IMR-90 (cell line): Measurements from ENCODE around the gene CARD19. TPM values are rescaled to one million over a fixed set of nuclear protein-coding genes. Genes with fewer than 3 reads are reported as not detected.

Experiments
- ATAC-seq: fragments of 200-7000 bp; cut with Tn5 transposase; 2 replicates; pipeline ENCODE4 v1.9.1; 2020; ENCODE audit warnings: low read depth, mild to moderate bottlenecking, moderate library complexity
- BruUV-seq: library from RNA; stranded (reverse); fragments of 400-500 nt; replicated peaks from 2 replicates; lab custom pipeline; 2021; lab: Mats Ljungman, UMichigan
- CTCF ChIA-PET: fragments of 300-600 bp; formaldehyde crosslinking; extraction: SDS; loops from one replicate; lab custom pipeline; 2021; ENCODE audit warnings: antibody characterized with exemption; lab: Yijun Ruan, JAX
- POLR2A ChIA-PET: fragments of 300-600 bp; sonication (Branson Sonifier 250); formaldehyde crosslinking; loops from one replicate; lab custom pipeline; 2022; ENCODE audit warnings: antibody characterized with exemption; ENCODE audit not compliant: unreplicated experiment; lab: Charles Lee
- DNase-seq: peaks from one replicate; pipeline ENCODE4 v3.0.0; 2013
- H2AFZ ChIP-seq: replicated peaks from 2 replicates; pipeline ENCODE3; 2013; ENCODE audit warnings: low read length, mild to moderate bottlenecking; ENCODE audit not compliant: poor library complexity
- H2AK5ac ChIP-seq: 2 replicates; pipeline ENCODE4 v1.6.1; 2013; ENCODE audit warnings: low read depth, low read length, inconsistent platforms
- H2AK9ac ChIP-seq: replicated peaks from 2 replicates; pipeline ENCODE3; 2013; ENCODE audit warnings: mild to moderate bottlenecking, low read depth, low read length, moderate library complexity; ENCODE audit not compliant: poor library complexity
- H2BK120ac ChIP-seq: 2 replicates; pipeline ENCODE4 v1.6.1; 2013; ENCODE audit warnings: low read depth, low read length, inconsistent platforms
- H2BK15ac ChIP-seq: 3 replicates; pipeline ENCODE4 v1.6.1; 2013; ENCODE audit warnings: low read depth, low read length, inconsistent platforms
- H2BK20ac ChIP-seq: 2 replicates; pipeline ENCODE4 v1.6.1; 2013; ENCODE audit warnings: low read depth, mild to moderate bottlenecking, inconsistent platforms, low read length, moderate library complexity
- H2BK5ac ChIP-seq: 2 replicates; pipeline ENCODE4 v1.6.1; 2013; ENCODE audit warnings: mild to moderate bottlenecking, low read depth, low read length, inconsistent platforms; ENCODE audit not compliant: poor library complexity, severe bottlenecking
- H3K14ac ChIP-seq: replicated peaks from 2 replicates; pipeline ENCODE4 v1.6.1; 2013; ENCODE audit warnings: low read depth, low read length, inconsistent platforms
- H3K18ac ChIP-seq: 2 replicates; pipeline ENCODE4 v1.6.1; 2013; ENCODE audit warnings: low read depth, low read length, control low read depth
- H3K23ac ChIP-seq: 2 replicates; pipeline ENCODE4 v1.6.1; 2013; ENCODE audit warnings: low read depth, low read length, inconsistent platforms
- H3K27ac ChIP-seq: 2 replicates; pipeline ENCODE4 v1.5.1; 2013; ENCODE audit warnings: mild to moderate bottlenecking, control low read depth, low read length; ENCODE audit not compliant: insufficient read depth
- H3K27me3 ChIP-seq: 2 replicates; pipeline ENCODE4 v1.6.1; 2013; ENCODE audit warnings: low read length; ENCODE audit not compliant: control insufficient read depth, insufficient read depth
- H3K36me3 ChIP-seq: 2 replicates; pipeline ENCODE4 v1.6.1; 2013; ENCODE audit warnings: low read length, mixed read lengths; ENCODE audit not compliant: control insufficient read depth, insufficient read depth
- H3K4ac ChIP-seq: 2 replicates; pipeline ENCODE4 v1.6.1; 2013; ENCODE audit warnings: low read depth, low read length, inconsistent platforms
- H3K4me1 ChIP-seq: 2 replicates; pipeline ENCODE4 v1.6.1; 2013; ENCODE audit warnings: low read length, mixed read lengths; ENCODE audit not compliant: control insufficient read depth, insufficient read depth
- H3K4me2 ChIP-seq: 2 replicates; pipeline ENCODE4 v1.6.1; 2013; ENCODE audit warnings: low read depth, mild to moderate bottlenecking, control low read depth, low read length, moderate library complexity
- H3K4me3 ChIP-seq: 2 replicates; pipeline ENCODE4 v1.5.1; 2013; ENCODE audit warnings: low read depth, mild to moderate bottlenecking, control low read depth, low read length, moderate library complexity; ENCODE audit not compliant: insufficient read depth
- H3K56ac ChIP-seq: 2 replicates; pipeline ENCODE4 v1.6.1; 2013; ENCODE audit warnings: low read length, inconsistent platforms; ENCODE audit not compliant: insufficient read depth; ENCODE audit errors: extremely low read depth
- H3K79me1 ChIP-seq, 2 experiments: 2 replicates each; pipeline ENCODE4 v1.6.1; 2013; ENCODE audit warnings: low read length in 2 of 2, inconsistent platforms in 1 of 2, low read depth in 1 of 2
- H3K9ac ChIP-seq: 2 replicates; pipeline ENCODE4 v1.6.1; 2013; ENCODE audit warnings: low read depth, low read length, control low read depth
- H3K9me1 ChIP-seq: 2 replicates; pipeline ENCODE4 v1.6.1; 2013; ENCODE audit warnings: low read length, inconsistent platforms; ENCODE audit not compliant: insufficient read depth
- H3K9me3 ChIP-seq: 2 replicates; pipeline ENCODE4 v1.6.1; 2013; ENCODE audit warnings: low read length; ENCODE audit not compliant: control insufficient read depth, insufficient read depth
- H4K20me1 ChIP-seq: 2 replicates; pipeline ENCODE4 v1.6.1; 2013; ENCODE audit warnings: low read length, inconsistent platforms; ENCODE audit not compliant: insufficient read depth
- H4K5ac ChIP-seq: 2 replicates; pipeline ENCODE4 v1.6.1; 2013; ENCODE audit warnings: mild to moderate bottlenecking, low read depth, low read length, control low read depth
- H4K8ac ChIP-seq, 2 experiments: 2 replicates each; pipeline ENCODE4 v1.6.1; 2013; ENCODE audit warnings: low read depth in 2 of 2, low read length in 2 of 2, control low read depth in 1 of 2, inconsistent platforms in 1 of 2
- H4K91ac ChIP-seq: 2 replicates; pipeline ENCODE4 v1.6.1; 2013; ENCODE audit warnings: low read depth, low read length, inconsistent platforms; ENCODE audit not compliant: insufficient read depth
- BHLHE40 ChIP-seq: fragments of 150-350 bp; IDR thresholded peaks from 2 replicates; pipeline ENCODE4 v1.6.1; 2016; ENCODE audit warnings: mild to moderate bottlenecking, low read depth, low read length
- CEBPB ChIP-seq: IDR thresholded peaks from 2 replicates; pipeline ENCODE4 v1.6.1; 2012; ENCODE audit warnings: low read depth, low read length, improper control_type of control experiment
- CHD1 ChIP-seq: IDR thresholded peaks from 2 replicates; pipeline ENCODE4 v1.6.1; 2012; ENCODE audit warnings: low read depth, low read length, improper control_type of control experiment
- MAZ ChIP-seq: IDR thresholded peaks from 2 replicates; pipeline ENCODE4 v1.6.1; 2012; ENCODE audit warnings: low read depth, mild to moderate bottlenecking, low read length, improper control_type of control experiment, moderate library complexity, borderline replicate concordance
- MXI1 ChIP-seq: IDR thresholded peaks from 2 replicates; pipeline ENCODE4 v1.6.1; 2012; ENCODE audit warnings: low read depth, mild to moderate bottlenecking, low read length, moderate library complexity, borderline replicate concordance
- POLR2A ChIP-seq: IDR thresholded peaks from 2 replicates; pipeline ENCODE4 v1.6.1; 2012; ENCODE audit warnings: mild to moderate bottlenecking, low read depth, low read length
- RAD21 ChIP-seq: IDR thresholded peaks from 2 replicates; pipeline ENCODE4 v1.6.1; 2012; ENCODE audit warnings: low read length, improper control_type of control experiment
- SMC3 ChIP-seq: fragments of 150-350 bp; IDR thresholded peaks from 2 replicates; pipeline ENCODE4 v1.6.1; 2016; ENCODE audit warnings: low read depth, mild to moderate bottlenecking, antibody characterized with exemption, low read length, moderate library complexity
- WGBS, 2 experiments: methylation state at CpG; one replicate each; pipeline versions ENCODE4 v1.1.5 to v1.1.7; 2013; ENCODE audit warnings: missing lambda C conversion rate in 2 of 2; ENCODE audit not compliant: insufficient read length in 1 of 2; ENCODE audit errors: extremely low coverage in 2 of 2; 5-methylcytosine and 5-hydroxymethylcytosine counted together
- dilution Hi-C: fragments of 300-500 bp; cut with HindIII; formaldehyde crosslinking; loops from one replicate; pipeline ENCODE4 v1.14.3; 2018; ENCODE audit warnings: low sequenced_read_pairs; ENCODE audit not compliant: unreplicated experiment
- in situ Hi-C: fragments of 300-500 bp; cut with MboI; formaldehyde crosslinking; loops from 3 replicates; pipeline ENCODE4 v1.14.3; 2019; ENCODE audit warnings: low sequenced_read_pairs, inconsistent platforms, mixed read lengths
- intact Hi-C: fragments of 100-400 bp; cut with micrococcal nuclease; formaldehyde crosslinking; loops from 2 replicates; pipeline ENCODE4 v1.10.0; 2022
- polyA plus RNA-seq, 3 experiments: library from polyadenylated mRNA; depleted of rRNA; stranded (reverse); fragments of >200 nt; gene quantifications; 2 replicates each; pipeline ENCODE4 v1.2.3, GENCODE V29; 2012; ENCODE audit warnings: low replicate concordance in 1 of 3
- total RNA-seq: library from RNA; depleted of rRNA; stranded (reverse); fragments of >200 nt; gene quantifications from 2 replicates; pipeline ENCODE4 v1.2.3, GENCODE V29; 2012
- TF ChIP-seq, protein P1 (sequence below): fragments of 150-350 bp; IDR thresholded peaks from 2 replicates; pipeline ENCODE4 v1.6.1; 2017; ENCODE audit warnings: mild to moderate bottlenecking, antibody characterized with exemption, low read length, low read depth
- TF ChIP-seq, protein P2 (sequence below): fragments of 150-350 bp; IDR thresholded peaks from 2 replicates; pipeline ENCODE4 v1.6.1; 2016; ENCODE audit warnings: low read depth, mild to moderate bottlenecking, low read length, moderate library complexity, borderline replicate concordance

The CARD19 gene
- total and polyA plus RNA-seq, 2 of the 4 experiments (the other 2 are of a cell fraction), result 17.4 to 111 TPM

- Histone ChIP-seq H2AK9ac (peak within 1 kb of the TSS; percentile 97), H3K79me1 (peaks cover 16 to 38% of the 10 kb centered on the region in 2 experiments), H3K14ac (peak within 1 kb of the TSS; percentile 90), H3K56ac (peak within 1 kb of the TSS; percentile 36), H2AFZ (peak within 1 kb of the TSS; percentile 96), H3K9me3 (0 out of 2 replicates have a peak, but pooled peaks cover 3% of the 10 kb centered on the region), H3K9ac (peak within 1 kb of the TSS; percentile 81), H2BK20ac (peak within 1 kb of the TSS; percentile 87), H3K27me3 (no peaks in the 10 kb centered on the region), H3K27ac (peak within 1 kb of the TSS; percentile 84), H2BK5ac (peak within 1 kb of the TSS; percentile 88), H2AK5ac (peak within 1 kb of the TSS; percentile 93), H3K9me1 (peaks cover 10% of the 10 kb centered on the region; the same call in 1 of the 2 replicates), H3K4me1 (peaks cover 30% of the 10 kb centered on the region), H2BK15ac (peak within 1 kb of the TSS; percentile 79; the same call in 2 of the 3 replicates), H3K4me2 (peak within 1 kb of the TSS; percentile 85), H4K8ac (peak within 1 kb of the TSS; percentile 55 to 84; a peak in 3 of 4 replicates), H2BK120ac (peak within 1 kb of the TSS; percentile 93), H4K5ac (peak within 1 kb of the TSS; percentile 70), H3K4me3 (peak within 1 kb of the TSS; percentile 82), H4K20me1 (0 out of 2 replicates have a peak, but pooled peaks cover 5% of the 10 kb centered on the region), H4K91ac (peak within 1 kb of the TSS; percentile 88), H3K36me3 (no peaks in the 10 kb centered on the region), H3K18ac (peak within 1 kb of the TSS; percentile 68), H3K4ac (peak within 1 kb of the TSS; percentile 97), H3K23ac (peak within 1 kb of the TSS; percentile 88)
- in situ Hi-C loops, result no loop called here
- ChIA-PET POLR2A (interaction anchor here (0.6 kb wide), 2 partner anchors 10 to 432 kb away, joined by 3 to 4 read pairs; no protein-coding TSS in a partner anchor), CTCF (interaction anchor here (0.5 to 0.9 kb wide), 3 partner anchors 25 to 1357 kb away, joined by 3 to 5 read pairs (median 3); no protein-coding TSS in a partner anchor)
- 0% methylated on average over 31 of the region's 78 CpGs; no CpG with 5 or more reads in 1 of the 2 experiments for WGBS, 2 experiments
- no TSS peak for BruUV-seq
- peak; percentile 60 for DNase-seq
- TF ChIP-seq, protein P1, sequence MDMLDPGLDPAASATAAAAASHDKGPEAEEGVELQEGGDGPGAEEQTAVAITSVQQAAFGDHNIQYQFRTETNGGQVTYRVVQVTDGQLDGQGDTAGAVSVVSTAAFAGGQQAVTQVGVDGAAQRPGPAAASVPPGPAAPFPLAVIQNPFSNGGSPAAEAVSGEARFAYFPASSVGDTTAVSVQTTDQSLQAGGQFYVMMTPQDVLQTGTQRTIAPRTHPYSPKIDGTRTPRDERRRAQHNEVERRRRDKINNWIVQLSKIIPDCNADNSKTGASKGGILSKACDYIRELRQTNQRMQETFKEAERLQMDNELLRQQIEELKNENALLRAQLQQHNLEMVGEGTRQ, result no peak
- TF ChIP-seq CEBPB (0 out of 2 replicates have a peak, but pooled peaks have one; percentile 13), MXI1 (no peak), POLR2A (peak; percentile 94), CHD1 (no peak; the same call in 1 of the 2 replicates), MAZ (peak; percentile 24; the same call in 1 of the 2 replicates), RAD21 (0 out of 2 replicates have a peak, but pooled peaks have one; percentile 4), SMC3 (no peak), BHLHE40 (no peak)
- TF ChIP-seq, protein P2, sequence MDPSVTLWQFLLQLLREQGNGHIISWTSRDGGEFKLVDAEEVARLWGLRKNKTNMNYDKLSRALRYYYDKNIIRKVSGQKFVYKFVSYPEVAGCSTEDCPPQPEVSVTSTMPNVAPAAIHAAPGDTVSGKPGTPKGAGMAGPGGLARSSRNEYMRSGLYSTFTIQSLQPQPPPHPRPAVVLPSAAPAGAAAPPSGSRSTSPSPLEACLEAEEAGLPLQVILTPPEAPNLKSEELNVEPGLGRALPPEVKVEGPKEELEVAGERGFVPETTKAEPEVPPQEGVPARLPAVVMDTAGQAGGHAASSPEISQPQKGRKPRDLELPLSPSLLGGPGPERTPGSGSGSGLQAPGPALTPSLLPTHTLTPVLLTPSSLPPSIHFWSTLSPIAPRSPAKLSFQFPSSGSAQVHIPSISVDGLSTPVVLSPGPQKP, result no peak
- peak; percentile 89 for ATAC-seq
- intact Hi-C loops, result loop anchor here (10.0 kb wide), 1 partner anchor 321 kb away; the partner anchor contains the start of genes FAM120A and FAM120AOS
- dilution Hi-C loops, result no loop called here
These were observed 38.2 kb downstream of the CARD19 start, which contains the start of gene NINJ1 for GRCh38 chr9:93134015-93134739. TSS of gene NINJ1 (minus strand) at chr9:93134251. CDS start at chr9:93134217, 34 bp downstream.
